Endothelial cell of umbilical vein (primary cell): Measurements from ENCODE around the gene GRIFIN.

Experiments used
- JUN ChIP-seq: IDR thresholded peaks from 2 replicates; pipeline ENCODE4 v1.6.1; 2011; ENCODE audit warnings: borderline replicate concordance, low read depth; ENCODE audit not compliant: insufficient read length, insufficient read depth
- MYC ChIP-seq: IDR thresholded peaks from one replicate; pipeline ENCODE4 v1.6.1; 2011; ENCODE audit warnings: mild to moderate bottlenecking, low read depth, low read length
- TF ChIP-seq, protein P1 (sequence below), 2 donors: IDR thresholded peaks; 1 replicate in 1 of 2; 2 replicates in 1 of 2; pipeline ENCODE4 v1.5.1; 2011; ENCODE audit warnings: low read length in 2 of 2, mild to moderate bottlenecking in 2 of 2, moderate library complexity in 2 of 2, control low read depth in 1 of 2, inconsistent platforms in 1 of 2, low read depth in 1 of 2; ENCODE audit not compliant: insufficient read depth in 1 of 2; ENCODE audit errors: extremely low read depth in 1 of 2

DNA sequence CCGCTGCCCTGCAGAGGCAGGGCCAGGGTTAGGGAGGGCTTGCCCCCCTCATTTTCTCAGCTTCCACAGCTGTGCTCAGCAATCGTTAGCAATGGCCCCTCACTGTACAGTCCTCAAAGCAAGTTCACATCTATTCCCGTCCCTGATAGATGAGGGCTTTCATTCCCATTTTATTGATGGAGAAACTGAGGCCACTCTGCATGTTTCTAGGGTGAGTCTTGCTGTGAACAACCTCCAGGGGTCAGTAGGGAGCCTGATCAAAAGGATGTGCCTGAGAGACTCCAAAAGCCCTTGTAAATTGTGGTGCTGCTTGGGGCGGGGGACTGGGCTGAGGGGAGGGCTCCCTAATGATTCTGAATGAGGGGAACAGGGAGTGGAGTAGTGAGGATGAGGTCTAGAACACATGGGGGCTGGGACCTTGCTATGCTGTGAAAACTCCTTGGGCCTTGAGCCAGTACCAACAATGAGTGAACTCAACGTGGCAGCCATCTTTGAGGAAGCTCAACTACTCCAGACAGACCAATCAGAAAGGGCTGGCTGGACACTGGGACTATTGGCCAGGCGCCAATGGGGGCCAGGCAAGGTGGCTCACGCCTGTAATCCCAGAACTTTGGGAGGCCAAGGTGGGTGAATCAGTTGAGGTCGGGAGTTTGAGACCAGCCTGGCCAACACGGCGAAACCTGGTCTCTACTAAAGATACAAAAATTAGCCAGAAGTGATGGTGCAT lies 6.7 kb upstream of the GRIFIN start:
- no peak for TF ChIP-seq MYC
- no peak for TF ChIP-seq JUN
- TF ChIP-seq, protein P1, sequence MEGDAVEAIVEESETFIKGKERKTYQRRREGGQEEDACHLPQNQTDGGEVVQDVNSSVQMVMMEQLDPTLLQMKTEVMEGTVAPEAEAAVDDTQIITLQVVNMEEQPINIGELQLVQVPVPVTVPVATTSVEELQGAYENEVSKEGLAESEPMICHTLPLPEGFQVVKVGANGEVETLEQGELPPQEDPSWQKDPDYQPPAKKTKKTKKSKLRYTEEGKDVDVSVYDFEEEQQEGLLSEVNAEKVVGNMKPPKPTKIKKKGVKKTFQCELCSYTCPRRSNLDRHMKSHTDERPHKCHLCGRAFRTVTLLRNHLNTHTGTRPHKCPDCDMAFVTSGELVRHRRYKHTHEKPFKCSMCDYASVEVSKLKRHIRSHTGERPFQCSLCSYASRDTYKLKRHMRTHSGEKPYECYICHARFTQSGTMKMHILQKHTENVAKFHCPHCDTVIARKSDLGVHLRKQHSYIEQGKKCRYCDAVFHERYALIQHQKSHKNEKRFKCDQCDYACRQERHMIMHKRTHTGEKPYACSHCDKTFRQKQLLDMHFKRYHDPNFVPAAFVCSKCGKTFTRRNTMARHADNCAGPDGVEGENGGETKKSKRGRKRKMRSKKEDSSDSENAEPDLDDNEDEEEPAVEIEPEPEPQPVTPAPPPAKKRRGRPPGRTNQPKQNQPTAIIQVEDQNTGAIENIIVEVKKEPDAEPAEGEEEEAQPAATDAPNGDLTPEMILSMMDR (IDR thresholded peaks at IDR 0.05; ENCODE audit: extremely low read depth in 1 of 2, insufficient read depth in 1 of 2, low read depth in 1 of 2, low read length in 2 of 2): no peak
